ENCODE data around the gene NUDT22. TPM values are rescaled to one million over a fixed set of nuclear protein-coding genes. Genes with fewer than 3 reads are reported as not detected.
A peak's percentile ranks its signal among the peaks of the same experiment; 100 is the strongest.

NUDT22 gene
- total RNA-seq, 3 donors from 2014 or later: 34.2 to 58.0 (median 36.7) TPM

GRCh38 chr11:64227405-64227956, 1.4 kb downstream of the NUDT22 start:
- Histone ChIP-seq H3K4me1 (peaks cover 0 to 4% of the 10 kb centered on the region in 2 donors), H3K4me3 (peak overlapping the region; percentile 53 to 89 (median 87)), H3K27ac (peak overlapping the region; percentile 91 to 95), H3K27me3 (no peaks in the 10 kb centered on the region), H3K36me3 (no peaks in the 10 kb centered on the region), H3K9me3 (no peaks in the 10 kb centered on the region)
- intact Hi-C loops (cut with DNase I; ENCODE audit: low total_unique reads): no loop called here
- no peak for DNase-seq (ENCODE audit: low spot score in 2 of 2)
- no peak for TF ChIP-seq CTCF (IDR thresholded peaks at IDR 0.05)
- no peak for TF ChIP-seq POLR2A (IDR thresholded peaks at IDR 0.05)
- no peak for TF ChIP-seq POLR2AphosphoS5 (IDR thresholded peaks at IDR 0.05)

GRCh38 chr11:64229090-64229743, 3.1 kb downstream of the NUDT22 start:
- H3K4me3 ChIP-seq: peak overlapping the region in 2 of 3 donors; percentile 77 to 79
- H3K4me1 ChIP-seq: peaks cover 4 to 12% of the 10 kb centered on the region in 2 donors
- H3K36me3 ChIP-seq: no peaks in the 10 kb centered on the region
- no peak for DNase-seq (ENCODE audit: low spot score in 2 of 2)
- peak overlapping the region; percentile 62 to 94 for H3K27ac ChIP-seq
- no peaks in the 10 kb centered on the region for H3K9me3 ChIP-seq
- intact Hi-C loops (cut with DNase I; ENCODE audit: low total_unique reads): no loop called here
- TF ChIP-seq POLR2AphosphoS5 (IDR thresholded peaks at IDR 0.05): no peak
- no peak for TF ChIP-seq POLR2A (IDR thresholded peaks at IDR 0.05)
- TF ChIP-seq CTCF (IDR thresholded peaks at IDR 0.05): no peak
- no peaks in the 10 kb centered on the region for H3K27me3 ChIP-seq

DNA sequence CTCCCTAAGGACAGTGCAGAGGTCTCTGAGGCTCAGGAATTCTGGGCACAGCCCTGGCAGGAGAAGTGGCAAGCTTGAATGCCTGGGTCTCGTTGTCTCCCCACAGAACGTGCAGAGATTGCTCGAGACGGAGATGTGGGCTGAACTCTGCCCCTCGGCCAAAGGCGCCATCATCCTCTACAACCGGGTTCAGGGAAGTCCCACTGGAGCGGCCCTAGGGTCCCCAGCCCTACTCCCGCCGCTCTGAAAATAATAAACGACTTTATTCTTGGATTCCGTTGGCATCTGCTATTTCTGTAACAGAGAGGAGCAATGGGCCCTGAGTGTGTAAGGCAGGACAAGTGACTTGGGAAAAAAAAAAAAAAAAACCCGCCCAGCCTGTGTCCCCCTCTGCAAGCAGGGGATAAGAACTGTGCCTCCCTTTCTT, 3.7 kb downstream of the NUDT22 start:
- H3K27ac ChIP-seq: peak overlapping the region; percentile 94
- H3K36me3 ChIP-seq: no peaks in the 10 kb centered on the region
- H3K4me3 ChIP-seq: peak overlapping the region; percentile 65 to 79 (median 77)
- no peak for DNase-seq (ENCODE audit: low spot score in 2 of 2)
- H3K9me3 ChIP-seq: no peaks in the 10 kb centered on the region
- H3K4me1 ChIP-seq: peaks cover 4 to 12% of the 10 kb centered on the region in 2 donors
- TF ChIP-seq POLR2AphosphoS5 (IDR thresholded peaks at IDR 0.05) (no peak), CTCF (IDR thresholded peaks at IDR 0.05) (no peak), POLR2A (IDR thresholded peaks at IDR 0.05) (no peak)
- intact Hi-C loops (cut with DNase I; ENCODE audit: low total_unique reads): no loop called here
- no peaks in the 10 kb centered on the region for H3K27me3 ChIP-seq

DNA sequence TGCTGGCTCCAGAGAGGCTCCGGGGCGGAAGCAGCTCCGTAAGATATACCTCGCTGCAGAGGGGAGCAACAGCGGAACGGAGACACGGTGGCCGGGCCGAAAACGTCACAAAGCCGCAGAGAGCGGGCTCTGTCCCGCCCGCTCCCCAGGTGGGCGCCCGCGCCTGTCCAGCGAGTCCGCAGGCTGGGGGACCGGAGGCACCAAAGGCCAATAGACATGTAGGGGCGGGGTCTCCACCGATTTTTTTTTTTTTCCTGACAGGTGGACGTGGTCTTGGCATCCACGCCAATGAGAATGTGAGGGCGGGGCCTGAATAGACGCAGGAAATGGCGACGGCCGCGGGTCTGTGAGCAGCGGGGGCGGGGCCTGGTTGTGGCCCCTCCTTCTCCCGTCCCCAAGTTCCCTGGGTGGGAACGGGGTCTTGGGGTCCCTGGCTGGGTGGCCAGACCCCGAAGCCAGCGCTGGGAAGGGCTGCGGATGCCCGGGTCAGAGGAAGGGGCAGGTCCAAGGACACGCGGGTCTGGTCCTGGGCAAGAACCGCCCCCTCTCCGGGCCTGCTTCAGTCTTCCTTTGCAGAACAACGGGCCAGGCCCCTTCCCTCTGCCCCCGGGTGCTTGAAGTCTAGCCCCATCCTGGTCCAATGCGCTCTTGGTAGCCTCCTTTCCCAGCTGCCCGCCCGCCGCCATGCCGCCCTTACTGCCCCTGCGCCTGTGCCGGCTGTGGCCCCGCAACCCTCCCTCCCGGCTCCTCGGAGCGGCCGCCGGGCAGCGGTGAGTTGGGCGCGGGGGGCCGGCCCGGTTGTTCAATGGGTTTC, 4.3 kb downstream of the NUDT22 start, which contains the start of gene DNAJC4:
TSS of gene DNAJC4 (plus strand) at position 378 of the 814 bp plus-strand sequence. CDS start at position 685, 307 bp downstream.
- peak within 1 kb of the TSS; percentile 94 for H3K27ac ChIP-seq
- no peaks in the 10 kb centered on the region for H3K36me3 ChIP-seq
- DNase-seq (ENCODE audit: low spot score in 2 of 2): peak; percentile 90 to 91
- TF ChIP-seq POLR2A (IDR thresholded peaks at IDR 0.05): no peak
- no peak for TF ChIP-seq CTCF (IDR thresholded peaks at IDR 0.05)
- peak in 2 of 3 donors; percentile 10 to 18 for TF ChIP-seq POLR2AphosphoS5 (IDR thresholded peaks at IDR 0.05)
- no peaks in the 10 kb centered on the region for H3K9me3 ChIP-seq
- H3K27me3 ChIP-seq: no peaks in the 10 kb centered on the region
- peak within 1 kb of the TSS; percentile 65 to 79 (median 77) for H3K4me3 ChIP-seq
- intact Hi-C loops (cut with DNase I; ENCODE audit: low total_unique reads): no loop called here
- peaks cover 9 to 12% of the 10 kb centered on the region in 2 donors for H3K4me1 ChIP-seq
